H1 (cell line): ENCODE measurements around the gene PIEZO1. TPM values are rescaled to one million over a fixed set of nuclear protein-coding genes. Genes with fewer than 3 reads are reported as not detected.

ENCODE experiments used
- POLR2AphosphoS5 ChIP-seq: IDR thresholded peaks from 2 replicates; pipeline ENCODE4 v1.6.1; 2011; ENCODE audit warnings: low read depth, low read length
- RFX5 ChIP-seq: IDR thresholded peaks from 2 replicates; pipeline ENCODE4 v1.6.1; 2011; ENCODE audit warnings: low read depth, low read length, improper control_type of control experiment, borderline replicate concordance
- SIN3A ChIP-seq, 2 experiments: IDR thresholded peaks in 1 of 2; conservative IDR thresholded peaks in 1 of 2; 2 replicates each; pipeline ENCODE4 v1.6.1; 2011 to 2012; ENCODE audit warnings: low read length in 2 of 2, improper control_type of control experiment in 1 of 2, low read depth in 1 of 2, mild to moderate bottlenecking in 1 of 2
- ZNF274 ChIP-seq: IDR thresholded peaks from 2 replicates; pipeline ENCODE4 v1.7.0; 2012; ENCODE audit warnings: low read length, borderline replicate concordance; ENCODE audit errors: extremely low read depth
- polyA plus RNA-seq, 7 experiments: library from polyadenylated mRNA; depleted of rRNA in 3 of 7; stranded (reverse) in 5 of 7; unstranded in 2 of 7; fragments of >200 nt in 5 of 7; fragments of 200-250 nt in 2 of 7; gene quantifications; 1 replicate in 5 of 7; 2 replicates in 1 of 7; 4 replicates in 1 of 7; pipeline versions ENCODE4 v1.2.1 to v1.2.3, GENCODE V29; 2011 to 2013; ENCODE audit warnings: missing spikeins in 2 of 7, mixed read lengths in 2 of 7
- total RNA-seq: library from RNA; stranded (reverse); fragmentation: NEBNext Ultra II Directional; extraction: Animal tissue kit (Norgen Biotek cat#: 25700); gene quantifications from 2 replicates; pipeline ENCODE4 v1.2.1, GENCODE V29; 2021
- TF ChIP-seq, protein P1 (sequence below): fragments of 300-600 bp; sonication (generic); IDR thresholded peaks from 2 replicates; pipeline ENCODE4 v1.7.1; 2012; ENCODE audit warnings: low read length, moderate library complexity, mild to moderate bottlenecking, inconsistent platforms; ENCODE audit not compliant: insufficient replicate concordance
- TF ChIP-seq, protein P2 (sequence below): IDR thresholded peaks from 2 replicates; pipeline ENCODE4 v1.6.1; 2012; ENCODE audit warnings: inconsistent platforms

Gene PIEZO1
- total and polyA plus RNA-seq, 2 of the 8 experiments (the other 6 are each of a cell fraction or from before 2014, with no cell fraction given) = 42.3 to 67.5 TPM

DNA sequence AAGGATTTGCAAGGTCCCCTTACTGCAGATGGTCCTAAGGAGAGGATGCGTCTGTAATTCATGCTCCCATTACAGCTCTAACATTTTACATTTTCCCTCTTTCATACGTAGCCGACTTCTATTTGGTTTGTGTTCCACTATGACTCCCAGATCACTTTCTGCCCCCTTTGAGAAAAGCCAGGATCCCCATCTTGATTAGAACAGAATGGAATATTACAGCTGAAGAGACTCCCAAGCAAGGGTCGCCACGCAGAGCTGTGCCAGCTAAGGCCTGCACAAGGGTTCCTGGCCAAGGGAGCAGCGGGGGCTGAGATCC, 15.2 kb upstream of the PIEZO1 start (continued):
- TF ChIP-seq, protein P1, sequence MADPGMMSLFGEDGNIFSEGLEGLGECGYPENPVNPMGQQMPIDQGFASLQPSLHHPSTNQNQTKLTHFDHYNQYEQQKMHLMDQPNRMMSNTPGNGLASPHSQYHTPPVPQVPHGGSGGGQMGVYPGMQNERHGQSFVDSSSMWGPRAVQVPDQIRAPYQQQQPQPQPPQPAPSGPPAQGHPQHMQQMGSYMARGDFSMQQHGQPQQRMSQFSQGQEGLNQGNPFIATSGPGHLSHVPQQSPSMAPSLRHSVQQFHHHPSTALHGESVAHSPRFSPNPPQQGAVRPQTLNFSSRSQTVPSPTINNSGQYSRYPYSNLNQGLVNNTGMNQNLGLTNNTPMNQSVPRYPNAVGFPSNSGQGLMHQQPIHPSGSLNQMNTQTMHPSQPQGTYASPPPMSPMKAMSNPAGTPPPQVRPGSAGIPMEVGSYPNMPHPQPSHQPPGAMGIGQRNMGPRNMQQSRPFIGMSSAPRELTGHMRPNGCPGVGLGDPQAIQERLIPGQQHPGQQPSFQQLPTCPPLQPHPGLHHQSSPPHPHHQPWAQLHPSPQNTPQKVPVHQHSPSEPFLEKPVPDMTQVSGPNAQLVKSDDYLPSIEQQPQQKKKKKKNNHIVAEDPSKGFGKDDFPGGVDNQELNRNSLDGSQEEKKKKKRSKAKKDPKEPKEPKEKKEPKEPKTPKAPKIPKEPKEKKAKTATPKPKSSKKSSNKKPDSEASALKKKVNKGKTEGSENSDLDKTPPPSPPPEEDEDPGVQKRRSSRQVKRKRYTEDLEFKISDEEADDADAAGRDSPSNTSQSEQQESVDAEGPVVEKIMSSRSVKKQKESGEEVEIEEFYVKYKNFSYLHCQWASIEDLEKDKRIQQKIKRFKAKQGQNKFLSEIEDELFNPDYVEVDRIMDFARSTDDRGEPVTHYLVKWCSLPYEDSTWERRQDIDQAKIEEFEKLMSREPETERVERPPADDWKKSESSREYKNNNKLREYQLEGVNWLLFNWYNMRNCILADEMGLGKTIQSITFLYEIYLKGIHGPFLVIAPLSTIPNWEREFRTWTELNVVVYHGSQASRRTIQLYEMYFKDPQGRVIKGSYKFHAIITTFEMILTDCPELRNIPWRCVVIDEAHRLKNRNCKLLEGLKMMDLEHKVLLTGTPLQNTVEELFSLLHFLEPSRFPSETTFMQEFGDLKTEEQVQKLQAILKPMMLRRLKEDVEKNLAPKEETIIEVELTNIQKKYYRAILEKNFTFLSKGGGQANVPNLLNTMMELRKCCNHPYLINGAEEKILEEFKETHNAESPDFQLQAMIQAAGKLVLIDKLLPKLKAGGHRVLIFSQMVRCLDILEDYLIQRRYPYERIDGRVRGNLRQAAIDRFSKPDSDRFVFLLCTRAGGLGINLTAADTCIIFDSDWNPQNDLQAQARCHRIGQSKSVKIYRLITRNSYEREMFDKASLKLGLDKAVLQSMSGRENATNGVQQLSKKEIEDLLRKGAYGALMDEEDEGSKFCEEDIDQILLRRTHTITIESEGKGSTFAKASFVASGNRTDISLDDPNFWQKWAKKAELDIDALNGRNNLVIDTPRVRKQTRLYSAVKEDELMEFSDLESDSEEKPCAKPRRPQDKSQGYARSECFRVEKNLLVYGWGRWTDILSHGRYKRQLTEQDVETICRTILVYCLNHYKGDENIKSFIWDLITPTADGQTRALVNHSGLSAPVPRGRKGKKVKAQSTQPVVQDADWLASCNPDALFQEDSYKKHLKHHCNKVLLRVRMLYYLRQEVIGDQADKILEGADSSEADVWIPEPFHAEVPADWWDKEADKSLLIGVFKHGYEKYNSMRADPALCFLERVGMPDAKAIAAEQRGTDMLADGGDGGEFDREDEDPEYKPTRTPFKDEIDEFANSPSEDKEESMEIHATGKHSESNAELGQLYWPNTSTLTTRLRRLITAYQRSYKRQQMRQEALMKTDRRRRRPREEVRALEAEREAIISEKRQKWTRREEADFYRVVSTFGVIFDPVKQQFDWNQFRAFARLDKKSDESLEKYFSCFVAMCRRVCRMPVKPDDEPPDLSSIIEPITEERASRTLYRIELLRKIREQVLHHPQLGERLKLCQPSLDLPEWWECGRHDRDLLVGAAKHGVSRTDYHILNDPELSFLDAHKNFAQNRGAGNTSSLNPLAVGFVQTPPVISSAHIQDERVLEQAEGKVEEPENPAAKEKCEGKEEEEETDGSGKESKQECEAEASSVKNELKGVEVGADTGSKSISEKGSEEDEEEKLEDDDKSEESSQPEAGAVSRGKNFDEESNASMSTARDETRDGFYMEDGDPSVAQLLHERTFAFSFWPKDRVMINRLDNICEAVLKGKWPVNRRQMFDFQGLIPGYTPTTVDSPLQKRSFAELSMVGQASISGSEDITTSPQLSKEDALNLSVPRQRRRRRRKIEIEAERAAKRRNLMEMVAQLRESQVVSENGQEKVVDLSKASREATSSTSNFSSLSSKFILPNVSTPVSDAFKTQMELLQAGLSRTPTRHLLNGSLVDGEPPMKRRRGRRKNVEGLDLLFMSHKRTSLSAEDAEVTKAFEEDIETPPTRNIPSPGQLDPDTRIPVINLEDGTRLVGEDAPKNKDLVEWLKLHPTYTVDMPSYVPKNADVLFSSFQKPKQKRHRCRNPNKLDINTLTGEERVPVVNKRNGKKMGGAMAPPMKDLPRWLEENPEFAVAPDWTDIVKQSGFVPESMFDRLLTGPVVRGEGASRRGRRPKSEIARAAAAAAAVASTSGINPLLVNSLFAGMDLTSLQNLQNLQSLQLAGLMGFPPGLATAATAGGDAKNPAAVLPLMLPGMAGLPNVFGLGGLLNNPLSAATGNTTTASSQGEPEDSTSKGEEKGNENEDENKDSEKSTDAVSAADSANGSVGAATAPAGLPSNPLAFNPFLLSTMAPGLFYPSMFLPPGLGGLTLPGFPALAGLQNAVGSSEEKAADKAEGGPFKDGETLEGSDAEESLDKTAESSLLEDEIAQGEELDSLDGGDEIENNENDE = no peak
- no peak for TF ChIP-seq POLR2AphosphoS5
- no peak for TF ChIP-seq SIN3A (conservative IDR thresholded peaks at IDR 0.05 in 1 of 2, IDR thresholded peaks at IDR 0.05 in 1 of 2; ENCODE audit: low read depth in 1 of 2, low read length in 2 of 2)
- no peak for TF ChIP-seq ZNF274
- TF ChIP-seq, protein P2, sequence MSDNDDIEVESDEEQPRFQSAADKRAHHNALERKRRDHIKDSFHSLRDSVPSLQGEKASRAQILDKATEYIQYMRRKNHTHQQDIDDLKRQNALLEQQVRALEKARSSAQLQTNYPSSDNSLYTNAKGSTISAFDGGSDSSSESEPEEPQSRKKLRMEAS = no peak
- no peak for TF ChIP-seq RFX5
